ENCODE results near the gene LPP.

Gene LPP

GRCh38 chr3:188647237-188647636, 493.3 kb downstream of the LPP start:
- H3K4me3 ChIP-seq (replicated peaks; ENCODE audit: insufficient read depth, low read length) = no peak overlapping the region
- no peak for DNase-seq (ENCODE audit: low read depth in 1 of 2, low spot score in 1 of 2)
- no peaks in the 10 kb centered on the region for H3K27me3 ChIP-seq (ENCODE audit: insufficient read depth, poor library complexity, severe bottlenecking)
- TF ChIP-seq REST (IDR thresholded peaks at IDR 0.05; ENCODE audit: insufficient replicate concordance, low read depth) = no peak
- no peak for TF ChIP-seq CTCF (IDR thresholded peaks at IDR 0.05; ENCODE audit: insufficient read depth, low read length)
- no peak for TF ChIP-seq GABPA (IDR thresholded peaks at IDR 0.05; ENCODE audit: low read depth)
- no peak for TF ChIP-seq POLR2AphosphoS5 (IDR thresholded peaks at IDR 0.05; ENCODE audit: low read depth)
- H3K27ac ChIP-seq (replicated peaks) = no peak overlapping the region

- no peak for DNase-seq (ENCODE audit: low read depth in 1 of 2, low spot score in 1 of 2)
- TF ChIP-seq POLR2AphosphoS5 (IDR thresholded peaks at IDR 0.05; ENCODE audit: low read depth) (no peak), REST (IDR thresholded peaks at IDR 0.05; ENCODE audit: insufficient replicate concordance, low read depth) (no peak), GABPA (IDR thresholded peaks at IDR 0.05; ENCODE audit: low read depth) (no peak), SPI1 (IDR thresholded peaks at IDR 0.05; ENCODE audit: borderline replicate concordance, low read depth) (no peak), CTCF (IDR thresholded peaks at IDR 0.05; ENCODE audit: insufficient read depth, low read length) (no peak)
- no peaks in the 10 kb centered on the region for H3K27me3 ChIP-seq (ENCODE audit: insufficient read depth, poor library complexity, severe bottlenecking)
- H3K4me3 ChIP-seq (replicated peaks; ENCODE audit: insufficient read depth, low read length) = no peak overlapping the region
- H3K27ac ChIP-seq (replicated peaks) = no peak overlapping the region
Measured at GRCh38 chr3:188649521-188649920, 495.6 kb downstream of the LPP start.

- no peak overlapping the region for H3K27ac ChIP-seq (replicated peaks)
- peak in 1 of 2 experiments; percentile 30 for DNase-seq (ENCODE audit: low read depth in 1 of 2, low spot score in 1 of 2)
- TF ChIP-seq POLR2AphosphoS5 (IDR thresholded peaks at IDR 0.05; ENCODE audit: low read depth) (no peak), REST (IDR thresholded peaks at IDR 0.05; ENCODE audit: insufficient replicate concordance, low read depth) (no peak), GABPA (IDR thresholded peaks at IDR 0.05; ENCODE audit: low read depth) (no peak), CTCF (IDR thresholded peaks at IDR 0.05; ENCODE audit: insufficient read depth, low read length) (no peak), SPI1 (IDR thresholded peaks at IDR 0.05; ENCODE audit: borderline replicate concordance, low read depth) (no peak)
- H3K4me3 ChIP-seq (replicated peaks; ENCODE audit: insufficient read depth, low read length) = no peak overlapping the region
- H3K27me3 ChIP-seq (ENCODE audit: insufficient read depth, poor library complexity, severe bottlenecking) = no peaks in the 10 kb centered on the region
Measured at GRCh38 chr3:188656196-188656982, 502.4 kb downstream of the LPP start.
